ENCODE data around the gene NRCAM.

The NRCAM gene

DNA sequence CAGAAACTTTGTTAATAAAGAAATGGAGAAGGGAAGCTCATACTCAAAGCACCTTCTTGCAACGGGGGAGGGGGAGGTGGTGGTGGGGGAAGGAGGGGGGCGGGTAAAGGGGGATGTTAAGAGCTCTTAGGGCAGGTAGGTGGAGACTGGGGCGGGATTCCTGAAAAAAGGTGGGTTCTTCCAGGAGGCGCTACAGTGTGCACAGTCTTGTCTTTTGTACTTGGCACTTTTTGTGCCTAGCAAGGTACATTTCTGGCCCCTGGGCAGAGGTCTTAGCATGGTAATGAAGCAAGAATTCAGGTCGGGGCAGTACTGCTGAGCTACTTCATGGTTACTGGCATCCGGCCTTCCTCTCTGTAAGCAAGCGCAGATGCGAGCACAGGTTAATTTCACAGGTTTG, 310.8 kb downstream of the NRCAM start:
- FAIRE-seq, result no peak

DNA sequence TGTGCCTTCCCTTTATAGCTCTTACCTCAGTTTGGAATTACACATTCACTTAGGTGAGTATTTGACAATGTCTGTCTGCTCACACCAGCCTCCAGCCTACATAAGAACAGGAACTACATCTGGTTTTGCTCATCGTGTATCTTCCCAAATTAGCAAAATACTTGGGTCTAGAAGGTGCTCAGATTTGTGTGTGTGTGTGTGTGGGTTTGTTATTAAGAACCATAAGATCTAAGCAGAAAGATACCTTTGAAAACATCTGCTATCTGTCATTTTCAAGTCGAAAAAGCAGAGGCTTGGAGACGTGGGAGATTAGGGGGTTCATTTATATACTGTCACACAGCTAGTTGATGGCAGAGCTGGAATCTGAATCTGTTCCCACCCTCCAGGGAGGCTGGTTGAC, 311.3 kb downstream of the NRCAM start:
- FAIRE-seq, result no peak

DNA sequence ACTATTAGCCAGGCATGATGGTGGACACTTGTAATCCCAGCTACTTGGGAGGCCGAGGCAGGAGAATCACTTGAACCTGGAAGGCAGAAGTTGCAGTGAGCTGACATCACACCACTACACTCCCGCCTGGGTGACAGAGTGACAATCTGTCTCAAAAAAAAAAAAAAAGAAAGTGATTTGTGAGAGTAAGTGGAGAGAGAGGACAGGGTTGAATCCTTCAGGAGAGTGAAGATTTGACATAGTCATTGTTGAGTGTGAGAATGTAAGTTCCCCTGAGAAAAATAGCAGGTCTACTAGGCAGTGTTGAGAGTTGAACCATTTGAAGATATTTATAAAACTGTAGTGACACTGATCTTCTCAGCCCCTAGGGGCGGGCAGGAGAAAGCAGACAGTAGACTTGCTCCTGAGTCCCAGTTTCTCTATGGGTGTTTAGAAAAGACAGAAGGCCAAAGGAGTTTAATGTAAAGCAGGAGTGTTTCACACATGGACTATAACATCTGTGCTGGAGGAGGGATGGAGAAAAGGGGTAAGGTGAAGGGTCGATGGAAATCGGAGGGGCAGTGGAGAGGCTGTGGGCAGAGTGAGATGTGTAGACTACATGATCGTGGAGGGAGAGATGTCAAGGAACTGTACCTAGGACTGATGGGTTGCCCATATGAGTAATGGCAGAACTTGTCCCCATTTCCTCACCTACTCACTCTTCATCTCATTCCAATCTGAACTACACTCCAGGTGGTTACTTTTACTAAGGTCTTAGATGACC, 312.4 kb downstream of the NRCAM start:
- no peak for FAIRE-seq

- no peak for FAIRE-seq
Measured at GRCh38 chr7:108142675-108143259, 313.5 kb downstream of the NRCAM start.

DNA sequence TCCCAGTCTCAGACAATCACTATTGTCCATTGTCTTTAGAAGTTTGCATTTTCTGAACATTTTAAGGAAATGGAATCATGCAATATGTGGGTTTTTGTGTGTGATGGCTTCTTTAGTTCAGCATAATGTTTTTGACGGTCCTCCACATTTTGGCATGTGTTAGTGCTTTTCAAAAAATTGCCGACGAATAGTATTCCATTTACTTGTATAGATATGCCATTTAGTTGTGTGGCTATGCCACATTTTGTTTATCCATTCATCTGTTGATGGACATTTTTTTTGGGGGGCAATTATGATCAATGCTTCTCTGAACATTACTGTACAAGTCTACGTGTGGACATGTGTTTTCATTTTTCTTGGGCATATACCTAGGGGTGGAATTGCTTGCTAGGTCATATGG, 314.1 kb downstream of the NRCAM start:
- FAIRE-seq, result no peak

GRCh38 chr7:108140671-108141070, 315.6 kb downstream of the NRCAM start:
- no peak for FAIRE-seq

GRCh38 chr7:108138911-108139310, 317.3 kb downstream of the NRCAM start:
- FAIRE-seq, result no peak

- no peak for FAIRE-seq
Measured at GRCh38 chr7:108137993-108138392, 318.2 kb downstream of the NRCAM start.

- FAIRE-seq, result no peak
Measured at GRCh38 chr7:108137040-108137439, 319.2 kb downstream of the NRCAM start.

GRCh38 chr7:108136191-108136688, 320.0 kb downstream of the NRCAM start:
- FAIRE-seq, result no peak

DNA sequence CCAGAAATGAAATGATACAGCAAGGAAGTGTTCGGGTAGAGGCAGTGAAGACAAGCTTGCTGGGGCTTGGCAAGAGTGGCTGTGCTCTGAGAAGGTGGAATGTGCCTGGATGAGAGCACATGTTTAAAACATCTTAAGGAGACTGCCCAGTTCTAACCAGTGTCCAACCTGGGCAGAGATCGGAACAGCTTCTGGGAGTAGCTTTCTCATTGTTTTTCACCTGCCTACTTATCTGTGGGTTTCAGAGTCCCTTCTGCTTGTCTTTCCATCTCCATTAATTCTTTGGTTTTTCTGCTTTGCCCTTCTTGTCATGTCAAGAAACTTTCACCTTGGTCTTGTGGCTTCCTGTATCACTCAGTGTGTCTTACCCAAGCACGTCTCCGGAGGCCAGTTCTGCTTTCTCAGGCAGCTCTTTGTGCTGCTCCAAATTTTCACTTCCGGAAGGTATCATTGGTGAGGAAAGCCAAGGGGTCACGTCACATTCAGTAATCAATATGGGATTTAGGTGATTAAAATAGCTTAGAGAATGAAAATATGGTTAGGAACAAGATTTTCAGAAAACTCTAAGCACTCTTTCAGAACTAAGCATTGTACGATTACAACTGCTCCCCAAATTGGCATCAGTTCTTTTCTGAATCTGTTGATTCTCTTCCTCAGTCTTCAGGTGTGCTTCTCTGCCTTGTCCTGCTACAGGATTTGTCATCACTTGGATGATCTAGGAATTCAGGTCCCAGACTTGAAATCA, 320.6 kb downstream of the NRCAM start:
- FAIRE-seq, result no peak

GRCh38 chr7:108134486-108134885, 321.8 kb downstream of the NRCAM start:
- no peak for FAIRE-seq

- FAIRE-seq, result no peak
Measured at GRCh38 chr7:108132551-108133265, 323.5 kb downstream of the NRCAM start.

- FAIRE-seq, result no peak
Measured at GRCh38 chr7:108130261-108130660, 326.0 kb downstream of the NRCAM start, which contains the start of gene LAMB4. TSS of gene LAMB4 (minus strand) at chr7:108130361. CDS start at chr7:108123164, 7,197 bp downstream.

- FAIRE-seq, result no peak
Measured at GRCh38 chr7:108129018-108129965, 326.9 kb downstream of the NRCAM start.

DNA sequence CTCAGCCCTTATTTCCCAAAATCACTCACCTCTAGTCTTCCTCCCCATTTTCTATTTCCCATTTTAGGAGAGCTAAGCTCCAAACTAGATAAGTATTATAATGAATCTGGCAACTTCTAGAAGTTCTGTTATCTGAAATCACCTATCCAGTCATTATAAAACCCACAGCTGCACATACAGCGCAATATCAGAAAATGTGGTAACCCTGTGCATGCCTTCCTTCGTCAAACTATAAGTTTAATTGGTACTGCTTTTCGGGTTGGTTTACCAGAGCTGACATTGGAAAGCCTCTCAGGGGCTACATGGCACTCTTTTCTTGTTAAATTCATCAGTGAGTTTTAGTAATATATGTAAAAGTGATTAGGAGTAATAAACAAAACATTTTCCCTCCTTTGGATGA, 327.7 kb downstream of the NRCAM start:
- no peak for FAIRE-seq

- FAIRE-seq, result no peak
Measured at GRCh38 chr7:108127461-108127860, 328.8 kb downstream of the NRCAM start.

DNA sequence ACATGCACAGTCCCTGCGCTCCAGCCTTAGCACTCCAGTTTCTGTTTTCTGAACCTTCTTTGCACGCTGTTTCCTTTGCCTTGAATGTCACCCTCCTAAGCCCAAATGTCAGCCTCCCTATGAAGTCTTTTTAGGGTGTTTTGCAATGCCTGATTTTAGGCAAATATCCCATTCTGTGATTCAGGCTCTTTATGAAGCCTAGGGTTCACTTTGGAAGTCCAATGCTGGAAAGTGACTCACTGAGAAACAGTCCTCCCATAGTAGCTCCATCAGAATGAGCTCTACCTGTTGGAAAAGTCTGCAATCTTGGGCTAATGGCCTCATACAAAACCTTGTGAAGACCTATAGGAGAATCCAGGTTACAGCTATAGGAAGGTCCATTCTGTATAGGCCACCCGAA, 331.4 kb downstream of the NRCAM start:
- no peak for FAIRE-seq

DNA sequence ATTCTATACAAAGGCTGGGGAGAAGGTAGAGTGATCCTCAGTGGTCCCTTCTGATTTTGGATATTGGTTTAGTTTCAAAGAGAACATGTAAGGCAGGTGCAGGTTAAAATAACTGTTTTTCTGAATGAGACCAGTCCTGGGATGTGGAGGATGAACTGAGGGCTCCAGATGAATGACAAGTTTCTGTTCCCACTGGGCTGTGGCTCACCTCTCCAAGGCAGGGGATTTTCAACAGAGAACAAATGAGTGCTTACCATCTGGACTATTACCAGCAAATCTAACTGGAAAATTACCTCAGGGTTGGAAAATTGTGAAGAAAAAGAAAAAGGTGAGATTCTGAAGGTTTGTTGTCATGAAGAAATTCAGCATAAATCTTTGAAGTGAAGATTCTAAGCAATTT, 334.1 kb downstream of the NRCAM start:
- FAIRE-seq, result no peak

DNA sequence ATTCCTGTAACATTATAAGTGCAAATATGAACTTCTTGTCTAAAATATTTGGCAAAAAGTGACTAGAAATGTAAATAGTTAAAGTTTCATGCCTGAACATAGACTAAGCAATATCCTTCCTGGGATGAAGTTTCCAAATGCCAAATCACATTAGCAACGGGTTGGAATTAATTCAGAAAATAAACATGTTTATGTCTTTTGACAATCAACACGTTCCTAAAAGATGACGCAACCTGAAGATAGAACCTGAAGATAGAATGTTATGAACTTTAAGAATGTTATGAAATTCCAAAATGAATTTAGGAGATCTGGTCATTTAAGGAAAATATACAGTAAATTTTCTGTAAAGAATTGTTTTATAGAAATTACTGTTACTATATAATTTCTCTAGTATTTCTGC, 335.3 kb downstream of the NRCAM start:
- no peak for FAIRE-seq

GRCh38 chr7:108120196-108120595, 336.0 kb downstream of the NRCAM start:
- FAIRE-seq, result no peak

GRCh38 chr7:108118959-108119358, 337.3 kb downstream of the NRCAM start:
- FAIRE-seq, result no peak

Data from TTC549 (cell line).